Limb (tissue), 2 donors: ENCODE results near the gene BRICD5.
"Not testable (repeated sequence)": the region's sequence is repeated elsewhere in the genome, so short reads cannot be mapped to it uniquely, and the experiment has no call there.

Source experiments
- DNase-seq, 2 donors: peaks; one replicate each; pipeline ENCODE4 v3.0.0-alpha.2; 2016; ENCODE audit errors: extremely low spot score in 2 of 2

BRICD5 gene

GRCh38 chr16:2223221-2223941 is 12.7 kb upstream of the BRICD5 start, which contains the start of gene E4F1:
Gene E4F1 (plus strand): TSS chr16:2223591. CDS start chr16:2223614, 23 bp downstream.
- DNase-seq: peak; percentile 98 to 99

DNA sequence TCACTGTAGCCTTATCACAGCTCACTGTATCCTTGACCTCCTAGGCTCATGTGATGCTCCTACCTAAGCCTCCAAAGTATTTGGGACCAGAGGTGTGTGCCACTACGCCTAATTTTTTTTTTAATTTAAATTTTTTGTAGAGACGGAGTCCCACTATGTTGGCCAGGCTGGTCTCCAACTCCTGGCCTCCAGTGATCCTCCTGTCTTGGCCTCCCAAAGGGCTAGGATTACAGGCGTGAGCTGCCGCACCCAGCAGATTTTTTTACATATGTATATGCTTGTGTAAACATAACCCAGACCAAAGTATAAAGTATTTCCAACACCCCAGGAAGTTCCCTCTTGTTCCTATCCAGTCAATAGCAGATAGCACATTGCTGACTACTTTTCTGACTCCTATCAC is 5.7 kb upstream of the BRICD5 start:
- no peak for DNase-seq

GRCh38 chr16:2214719-2214968 is 4.0 kb upstream of the BRICD5 start, which contains the start of gene PGP:
Gene PGP (minus strand): TSS chr16:2214840. CDS start chr16:2214777, 63 bp downstream.
- no peak for DNase-seq

GRCh38 chr16:2213817-2214718 is 3.4 kb upstream of the BRICD5 start:
- DNase-seq: no peak

- DNase-seq: no peak
Observed at GRCh38 chr16:2212362-2213324, 2.0 kb upstream of the BRICD5 start.

DNA sequence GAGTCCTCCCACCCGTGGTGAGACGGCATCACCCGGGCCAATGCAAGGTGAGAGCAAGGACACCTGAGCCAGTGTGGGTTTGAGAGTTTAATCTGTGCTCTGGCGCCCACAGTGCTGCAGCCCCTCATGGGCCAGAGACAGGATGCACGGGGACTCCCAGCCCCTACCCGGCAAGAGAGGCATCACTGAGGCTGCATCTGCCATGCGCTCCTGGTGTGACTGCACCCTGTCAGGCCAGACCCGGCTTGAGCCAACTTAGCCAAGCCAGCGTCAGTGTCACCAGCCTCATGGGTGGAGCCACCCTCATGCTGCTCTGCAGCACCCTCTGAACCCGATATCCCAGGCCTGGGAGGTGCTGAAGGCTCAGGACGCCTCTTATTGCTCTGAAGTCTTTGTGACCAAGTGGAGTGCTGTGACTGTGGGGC is 1.3 kb upstream of the BRICD5 start:
- no peak for DNase-seq

DNA sequence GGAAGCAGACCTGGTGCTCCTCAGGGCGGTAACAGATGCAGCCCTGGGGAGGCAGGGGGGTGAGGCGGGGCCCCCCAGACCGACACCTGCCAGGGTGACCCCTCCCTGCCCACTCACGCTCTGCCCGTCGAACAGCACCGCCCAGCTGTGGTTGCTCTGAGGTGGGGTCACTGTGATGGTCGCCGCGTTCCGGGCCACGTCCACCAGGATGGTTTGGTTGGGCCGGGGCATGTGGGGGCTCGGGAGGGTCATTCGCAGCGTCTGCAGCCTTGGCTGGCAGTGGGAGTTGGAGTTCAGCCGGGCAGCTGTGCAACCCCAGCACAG is 692 bp downstream of the BRICD5 start:
- DNase-seq: no peak

DNA sequence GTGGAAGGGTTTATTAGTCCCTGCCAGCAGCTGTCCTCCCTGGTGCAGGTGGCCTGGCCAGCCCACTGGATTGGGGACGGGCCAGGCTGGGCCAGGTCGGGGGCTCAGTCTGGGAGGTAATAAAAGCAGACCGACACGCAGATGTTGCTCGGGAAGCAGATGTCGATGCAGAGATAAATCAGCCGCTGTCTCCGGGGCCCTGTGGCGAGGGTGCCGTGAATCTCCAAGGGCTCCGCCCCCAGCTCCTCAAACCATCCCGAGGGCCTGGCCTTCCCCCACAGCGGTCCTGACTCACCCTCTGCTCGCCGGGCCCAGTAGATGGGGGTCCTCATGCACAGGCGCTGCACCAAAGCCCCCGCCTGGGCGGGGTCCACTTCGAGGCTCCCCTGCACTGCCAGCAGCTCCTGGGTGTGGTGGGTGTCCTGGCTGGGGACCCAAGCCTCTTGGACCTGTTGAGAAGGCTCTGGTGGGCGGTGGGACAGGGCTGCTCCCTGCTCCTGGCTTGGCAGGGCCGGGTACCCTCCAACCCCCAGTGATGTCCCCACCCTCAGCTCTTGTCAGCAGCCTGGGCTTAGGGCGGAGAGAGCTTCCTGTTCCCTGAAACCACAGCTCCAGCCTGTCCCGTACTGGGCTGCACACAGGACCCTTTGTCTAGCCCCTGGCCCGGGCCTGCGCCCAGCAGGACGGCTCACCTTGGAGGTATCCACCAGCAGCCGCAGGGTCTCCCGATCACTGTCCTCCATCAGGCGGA is 1.2 kb downstream of the BRICD5 start:
- DNase-seq: no peak

DNA sequence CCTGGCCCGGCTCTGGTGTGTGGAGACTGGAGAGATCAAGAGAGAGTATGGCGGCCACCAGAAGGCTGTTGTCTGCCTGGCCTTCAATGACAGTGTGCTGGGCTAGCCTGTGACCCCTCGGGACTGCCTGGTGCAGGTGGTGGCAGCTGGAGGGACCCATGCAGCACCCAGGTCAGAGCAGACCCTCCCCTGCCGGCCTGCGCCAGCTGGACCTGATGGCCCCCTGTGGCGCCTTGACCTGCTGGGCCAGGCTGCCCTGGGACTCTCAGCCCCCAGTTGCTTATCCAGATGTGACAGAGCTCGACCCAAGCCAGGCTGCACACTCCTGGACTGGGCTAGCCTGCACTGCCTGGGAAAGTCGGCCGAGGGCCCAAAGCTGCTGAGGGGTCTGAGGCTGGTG is 1.9 kb downstream of the BRICD5 start:
- no peak for DNase-seq

- DNase-seq: no peak
Observed at GRCh38 chr16:2208308-2208707, 2.4 kb downstream of the BRICD5 start.

DNA sequence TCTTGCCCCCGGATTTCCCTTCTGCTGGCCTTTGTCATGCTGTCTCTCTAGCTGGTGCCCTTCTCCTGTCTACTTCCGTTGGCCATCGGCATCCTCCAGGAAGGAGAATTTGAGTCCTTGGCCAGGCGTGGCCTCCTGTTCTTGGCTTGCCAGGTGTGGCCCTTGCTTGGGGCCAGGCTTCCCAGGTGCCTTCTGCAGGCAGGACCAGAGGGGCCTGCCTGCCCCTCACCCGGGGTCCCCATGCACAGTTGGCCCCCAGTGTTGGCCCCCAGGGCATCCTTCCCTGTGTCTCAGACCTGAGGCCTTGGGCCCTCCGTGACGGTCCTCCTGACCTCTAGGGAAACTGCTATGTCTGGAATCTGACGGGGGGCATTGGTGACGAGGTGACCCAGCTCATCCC is 2.8 kb downstream of the BRICD5 start:
- DNase-seq: no peak

GRCh38 chr16:2206780-2207433 is 3.8 kb downstream of the BRICD5 start:
- DNase-seq: no peak

- no peak for DNase-seq
Observed at GRCh38 chr16:2206420-2206779, 4.3 kb downstream of the BRICD5 start.

DNA sequence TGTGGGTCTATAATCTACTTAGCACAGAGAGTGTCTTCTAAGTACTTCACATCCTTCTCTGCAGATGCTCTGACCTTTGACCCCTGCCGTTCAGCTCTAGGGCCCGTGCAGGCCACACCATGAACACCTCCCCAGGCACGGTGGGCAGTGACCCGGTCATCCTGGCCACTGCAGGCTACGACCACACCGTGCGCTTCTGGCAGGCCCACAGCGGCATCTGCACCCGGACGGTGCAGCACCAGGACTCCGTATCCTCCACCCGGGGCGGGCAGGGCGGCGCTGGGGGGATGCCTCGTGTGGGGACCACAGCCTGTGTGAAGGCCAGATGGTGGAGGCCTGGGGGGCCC is 4.7 kb downstream of the BRICD5 start:
- peak in 1 of 2 donors; percentile 59 for DNase-seq

DNA sequence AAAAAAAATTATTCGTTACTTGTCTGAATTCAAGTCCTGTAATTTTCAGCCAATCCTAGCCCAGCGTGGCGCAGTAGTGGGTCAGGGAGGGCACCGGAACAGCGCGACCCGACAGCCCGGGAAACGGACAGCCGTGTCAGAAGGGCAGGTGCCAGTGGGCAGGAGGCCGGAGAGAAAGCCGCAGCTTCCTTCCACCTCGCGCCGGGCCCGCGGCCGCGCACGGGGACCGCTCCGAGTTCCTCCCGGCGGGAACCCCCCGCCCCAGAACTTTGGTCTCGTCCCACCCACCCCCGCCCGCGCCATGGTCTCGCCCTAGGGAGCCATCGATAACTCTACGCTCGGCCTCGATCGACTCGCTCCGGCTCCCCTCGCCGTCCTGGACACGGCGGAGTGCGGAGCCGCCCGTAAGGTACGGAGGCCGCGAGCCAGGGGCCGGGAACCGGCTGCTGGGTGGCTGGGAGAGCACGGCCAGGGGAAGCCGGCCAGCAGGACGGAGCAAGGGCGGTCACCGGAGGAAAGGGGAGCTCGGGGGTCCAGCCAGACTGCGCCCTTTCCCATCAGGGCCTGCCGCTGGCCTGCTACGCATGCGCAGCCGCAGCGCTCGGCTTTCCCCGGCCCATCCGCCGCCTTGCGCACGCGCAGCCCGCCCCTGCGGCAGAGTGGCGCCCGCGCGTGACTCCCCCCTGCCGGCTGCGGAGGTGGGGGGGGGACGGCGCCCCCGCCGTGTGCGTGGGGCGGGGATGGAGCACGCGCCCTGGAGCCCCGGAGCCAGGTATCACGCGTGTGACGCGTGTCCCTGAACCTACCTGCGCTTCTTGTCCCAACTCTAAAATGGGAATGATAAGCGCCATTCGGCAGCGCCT is 5.3 kb downstream of the BRICD5 start, which contains the start of gene MLST8:
TSS of gene MLST8 (plus strand) at position 351 of the 863 bp plus-strand sequence. CDS start 632 bp downstream, outside the sequence.
- peak; percentile 88 to 95 for DNase-seq

- no peak for DNase-seq
Observed at GRCh38 chr16:2204416-2205103, 6.1 kb downstream of the BRICD5 start.

DNA sequence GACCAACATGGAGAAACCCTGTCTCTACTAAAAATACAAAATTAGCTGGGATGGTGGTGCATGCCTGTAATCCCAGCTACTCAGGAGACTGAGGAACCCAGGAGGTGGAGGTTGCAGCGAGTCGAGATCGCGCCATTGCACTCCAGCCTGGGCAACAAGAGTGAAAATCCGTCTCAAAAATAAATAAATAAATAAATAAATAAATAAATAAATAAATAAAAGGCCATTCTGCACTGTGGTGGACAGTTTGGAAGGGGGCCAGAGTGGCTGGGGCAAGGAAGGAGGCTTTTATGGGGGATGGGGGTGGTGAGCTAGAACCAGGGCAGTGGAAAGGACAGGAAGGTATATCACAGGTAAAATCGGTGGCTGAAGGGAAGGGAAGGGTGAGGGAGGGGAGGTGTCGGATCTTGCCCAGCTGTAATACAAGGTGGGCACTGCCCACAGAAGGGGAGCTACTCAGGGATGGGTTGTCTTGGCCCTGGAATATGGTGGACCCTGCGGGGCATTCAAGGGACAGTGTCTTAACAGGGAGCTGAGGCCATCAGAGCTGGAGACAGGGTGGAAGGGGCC is 7.5 kb downstream of the BRICD5 start:
- DNase-seq: not testable (repeated sequence)

DNA sequence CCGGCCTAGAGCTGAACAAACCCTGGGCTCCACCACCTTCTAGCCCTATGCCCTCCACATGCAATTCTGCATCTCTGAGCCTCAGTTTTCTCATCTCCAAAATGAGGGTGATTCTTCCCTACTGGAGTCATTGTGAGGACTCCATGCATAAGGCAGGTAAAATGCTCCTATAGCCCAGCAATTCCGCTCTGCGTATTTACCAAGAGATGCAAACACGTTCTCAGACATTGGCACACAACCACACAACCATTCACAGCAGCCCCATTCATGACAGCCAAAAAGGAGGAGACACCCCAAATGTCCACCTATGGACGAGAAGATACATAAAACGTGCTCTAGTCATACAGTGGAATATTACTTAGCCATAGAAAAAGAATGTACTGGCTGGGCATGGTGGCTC is 10.3 kb downstream of the BRICD5 start:
- DNase-seq: no peak
